Osteocyte (in vitro differentiated cells): ENCODE data around the gene PPP1R14B. TPM values are rescaled to one million over a fixed set of nuclear protein-coding genes. Genes with fewer than 3 reads are reported as not detected.

Source experiments
- DNase-seq: peaks from one replicate; pipeline ENCODE4 v3.0.0; 2021; ENCODE audit warnings: mixed read lengths; ENCODE audit not compliant: unreplicated experiment; ENCODE audit errors: extremely low spot score
- H3K27ac Mint-ChIP-seq: one replicate; pipeline ENCODE4 v1.8.0; 2021; ENCODE audit warnings: mild to moderate bottlenecking, mixed read lengths; ENCODE audit not compliant: unreplicated experiment
- H3K27me3 Mint-ChIP-seq: one replicate; pipeline ENCODE4 v1.8.0; 2021; ENCODE audit warnings: mixed read lengths; ENCODE audit not compliant: unreplicated experiment
- H3K36me3 Mint-ChIP-seq: one replicate; pipeline ENCODE4 v1.8.0; 2021; ENCODE audit warnings: mixed read lengths; ENCODE audit not compliant: unreplicated experiment
- H3K4me1 Mint-ChIP-seq: one replicate; pipeline ENCODE4 v1.8.0; 2021; ENCODE audit warnings: mixed read lengths; ENCODE audit not compliant: unreplicated experiment
- H3K4me3 Mint-ChIP-seq: one replicate; pipeline ENCODE4 v1.8.0; 2021; ENCODE audit warnings: mild to moderate bottlenecking, moderate library complexity, mixed read lengths; ENCODE audit not compliant: unreplicated experiment
- H3K9me3 Mint-ChIP-seq: one replicate; pipeline ENCODE4 v1.8.0; 2021; ENCODE audit warnings: mixed read lengths; ENCODE audit not compliant: unreplicated experiment
- total RNA-seq: library from RNA; stranded (reverse); gene quantifications from 2 replicates; pipeline ENCODE4 v1.2.1, GENCODE V29; 2021
- TF ChIP-seq, protein P1 (sequence below): fragments of 200-600 bp; sonication (generic); IDR thresholded peaks from 2 replicates; pipeline ENCODE4 v1.5.0; 2021; ENCODE audit warnings: antibody characterized with exemption, mild to moderate bottlenecking, moderate library complexity

The PPP1R14B gene
- total RNA-seq, 1 donor from 2014 or later = 270 TPM

DNA sequence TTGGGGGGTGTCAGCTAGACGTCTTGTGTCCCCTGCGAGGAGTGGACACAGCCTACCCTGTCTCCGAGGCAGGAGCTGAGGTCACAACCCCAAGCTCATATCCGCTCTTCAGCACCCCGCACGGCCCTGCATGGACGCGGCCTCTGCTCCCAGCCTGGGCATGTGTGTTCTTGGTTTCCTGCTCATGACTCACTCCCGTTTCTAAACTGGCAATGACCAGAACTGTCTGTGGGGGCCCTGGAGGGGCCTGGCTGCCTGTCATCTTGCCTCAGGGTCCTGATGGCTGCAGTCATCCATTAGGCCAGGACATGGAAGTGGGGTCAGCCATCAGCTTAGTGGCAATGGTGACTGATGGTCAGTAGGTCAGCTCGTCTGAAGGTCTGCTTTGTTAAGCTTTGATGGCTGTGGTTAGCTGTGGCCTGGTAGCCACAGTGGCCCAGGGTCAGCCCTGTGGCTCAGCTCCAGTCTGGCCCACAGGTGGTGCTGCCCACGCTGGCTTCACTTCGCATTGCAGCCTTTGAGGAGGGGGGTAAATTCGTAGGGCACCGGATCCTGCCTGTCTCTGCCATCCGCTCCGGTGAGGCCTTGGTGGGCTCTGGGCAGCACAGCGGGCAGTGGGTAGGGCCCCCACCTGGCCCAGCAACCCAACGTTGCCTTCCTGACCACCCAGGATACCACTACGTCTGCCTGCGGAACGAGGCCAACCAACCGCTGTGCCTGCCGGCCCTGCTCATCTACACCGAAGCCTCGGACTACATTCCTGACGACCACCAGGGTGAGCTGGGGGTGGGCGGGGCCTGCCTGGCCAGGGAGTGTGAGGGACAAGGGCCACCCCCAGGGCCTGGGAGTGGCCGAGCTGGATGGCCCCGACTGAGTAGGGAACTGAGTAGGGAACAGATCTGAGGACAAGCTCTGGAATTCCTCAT is 16.5 kb upstream of the PPP1R14B start:
- H3K4me1 Mint-ChIP-seq = peaks cover 9% of the 10 kb centered on the region
- TF ChIP-seq, protein P1, sequence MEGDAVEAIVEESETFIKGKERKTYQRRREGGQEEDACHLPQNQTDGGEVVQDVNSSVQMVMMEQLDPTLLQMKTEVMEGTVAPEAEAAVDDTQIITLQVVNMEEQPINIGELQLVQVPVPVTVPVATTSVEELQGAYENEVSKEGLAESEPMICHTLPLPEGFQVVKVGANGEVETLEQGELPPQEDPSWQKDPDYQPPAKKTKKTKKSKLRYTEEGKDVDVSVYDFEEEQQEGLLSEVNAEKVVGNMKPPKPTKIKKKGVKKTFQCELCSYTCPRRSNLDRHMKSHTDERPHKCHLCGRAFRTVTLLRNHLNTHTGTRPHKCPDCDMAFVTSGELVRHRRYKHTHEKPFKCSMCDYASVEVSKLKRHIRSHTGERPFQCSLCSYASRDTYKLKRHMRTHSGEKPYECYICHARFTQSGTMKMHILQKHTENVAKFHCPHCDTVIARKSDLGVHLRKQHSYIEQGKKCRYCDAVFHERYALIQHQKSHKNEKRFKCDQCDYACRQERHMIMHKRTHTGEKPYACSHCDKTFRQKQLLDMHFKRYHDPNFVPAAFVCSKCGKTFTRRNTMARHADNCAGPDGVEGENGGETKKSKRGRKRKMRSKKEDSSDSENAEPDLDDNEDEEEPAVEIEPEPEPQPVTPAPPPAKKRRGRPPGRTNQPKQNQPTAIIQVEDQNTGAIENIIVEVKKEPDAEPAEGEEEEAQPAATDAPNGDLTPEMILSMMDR = peak; percentile 11
- peaks cover 16% of the 10 kb centered on the region for H3K36me3 Mint-ChIP-seq
- DNase-seq = no peak
- H3K9me3 Mint-ChIP-seq = no peaks in the 10 kb centered on the region
- peak overlapping the region; percentile 68 for H3K27ac Mint-ChIP-seq
- H3K27me3 Mint-ChIP-seq = no peaks in the 10 kb centered on the region
- H3K4me3 Mint-ChIP-seq = no peak overlapping the region

- no peak for DNase-seq
Measured at GRCh38 chr11:64262271-64263002, 15.7 kb upstream of the PPP1R14B start.

DNA sequence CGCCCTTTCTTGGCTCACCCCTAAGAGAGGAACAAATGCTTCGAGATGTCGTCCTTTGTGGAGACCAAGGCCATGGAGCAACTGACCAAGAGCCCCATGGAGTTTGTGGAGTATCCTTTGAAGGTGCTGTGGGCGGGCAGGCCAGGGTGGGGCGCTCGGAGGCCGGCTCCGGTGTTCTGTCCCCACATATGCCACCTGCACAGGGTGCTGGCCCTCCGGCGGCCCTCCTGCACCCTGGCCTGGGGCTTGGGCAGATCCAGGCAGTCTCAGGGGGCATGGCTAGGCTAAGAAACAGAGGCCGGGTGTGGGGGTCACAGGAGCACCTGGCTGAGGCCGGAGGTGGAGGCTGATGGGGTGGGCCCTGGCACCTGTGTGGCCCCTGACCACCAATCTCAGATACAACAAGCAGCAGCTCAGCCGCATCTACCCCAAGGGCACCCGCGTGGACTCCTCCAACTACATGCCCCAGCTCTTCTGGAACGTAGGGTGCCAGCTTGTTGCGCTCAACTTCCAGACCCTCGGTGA is 14.9 kb upstream of the PPP1R14B start:
- DNase-seq = no peak
- TF ChIP-seq, protein P1 = no peak
- no peak overlapping the region for H3K4me3 Mint-ChIP-seq
- H3K27me3 Mint-ChIP-seq = no peaks in the 10 kb centered on the region
- peaks cover 5% of the 10 kb centered on the region for H3K4me1 Mint-ChIP-seq
- peaks cover 16% of the 10 kb centered on the region for H3K36me3 Mint-ChIP-seq
- no peaks in the 10 kb centered on the region for H3K9me3 Mint-ChIP-seq
- no peak overlapping the region for H3K27ac Mint-ChIP-seq

More at GRCh38 chr11:64262271-64263002, 15.7 kb upstream of the PPP1R14B start:
- Mint-ChIP-seq H3K4me1 (peaks cover 5% of the 10 kb centered on the region), H3K27me3 (no peaks in the 10 kb centered on the region), H3K9me3 (no peaks in the 10 kb centered on the region), H3K36me3 (peaks cover 16% of the 10 kb centered on the region), H3K27ac (no peak overlapping the region), H3K4me3 (no peak overlapping the region)
- TF ChIP-seq, protein P1 = no peak

DNA sequence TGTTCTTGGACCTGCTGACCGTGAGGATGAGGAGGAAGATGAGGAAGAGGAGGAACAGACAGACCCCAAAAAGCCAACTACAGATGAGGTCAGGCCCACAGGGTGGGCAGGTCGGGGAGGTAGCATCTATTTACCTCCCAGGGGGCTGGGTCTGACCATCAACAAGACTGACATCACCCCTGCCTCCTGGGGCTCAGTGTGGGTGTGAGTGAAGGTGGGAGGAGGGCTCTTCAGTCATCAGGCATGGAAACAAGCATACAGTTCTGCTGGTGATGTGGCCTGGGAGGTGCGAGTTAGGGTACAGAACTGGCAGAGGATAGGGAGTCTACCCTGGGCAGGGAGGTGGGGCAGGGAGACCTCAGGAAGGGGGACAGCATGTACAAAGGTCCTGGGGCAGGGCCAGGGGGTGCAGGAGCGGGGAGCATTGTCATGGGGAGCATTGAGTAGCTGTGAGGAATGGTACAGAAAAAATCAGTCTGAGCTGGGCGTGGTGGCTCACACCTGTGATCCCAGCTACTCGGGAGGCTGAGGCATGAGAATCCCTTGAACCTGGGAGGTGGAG is 13.5 kb upstream of the PPP1R14B start:
- TF ChIP-seq, protein P1 = no peak
- no peak overlapping the region for H3K4me3 Mint-ChIP-seq
- no peak overlapping the region for H3K27ac Mint-ChIP-seq
- H3K27me3 Mint-ChIP-seq = no peaks in the 10 kb centered on the region
- no peak for DNase-seq
- peaks cover 5% of the 10 kb centered on the region for H3K4me1 Mint-ChIP-seq
- H3K36me3 Mint-ChIP-seq = peaks cover 16% of the 10 kb centered on the region
- H3K9me3 Mint-ChIP-seq = no peaks in the 10 kb centered on the region
